ENCODE measurements around the gene CDK17. TPM values are rescaled to one million over a fixed set of nuclear protein-coding genes. Genes with fewer than 3 reads are reported as not detected.
"Not testable (repeated sequence)": the region's sequence is repeated elsewhere in the genome, so short reads cannot be mapped to it uniquely, and the experiment has no call there.

The CDK17 gene
- total RNA-seq, 4 donors from 2014 or later, result 38.7 to 93.3 (median 43.4) TPM

GRCh38 chr12:96421014-96421413 lies 20.8 kb upstream of the CDK17 start:
- Histone ChIP-seq H3K36me3 (no peaks in the 10 kb centered on the region), H3K4me1 (peaks cover 11% of the 10 kb centered on the region), H3K4me3 (peak overlapping the region; percentile 4), H3K9me3 (no peaks in the 10 kb centered on the region), H3K27me3 (no peaks in the 10 kb centered on the region), H3K27ac (no peak overlapping the region)
- DNase-seq (ENCODE audit: low spot score in 2 of 2), result no peak
- WGBS, result 76% methylated on average over 6 of the region's 6 CpGs
- TF ChIP-seq EP300 (IDR thresholded peaks at IDR 0.05) (no peak), POLR2AphosphoS5 (IDR thresholded peaks at IDR 0.05) (no peak), CTCF (IDR thresholded peaks at IDR 0.05) (no peak), POLR2A (IDR thresholded peaks at IDR 0.05) (no peak)

GRCh38 chr12:96420277-96420835 lies 20.1 kb upstream of the CDK17 start:
- no peak overlapping the region for H3K4me3 ChIP-seq
- DNase-seq (ENCODE audit: low spot score in 2 of 2), result no peak

GRCh38 chr12:96419576-96420276 lies 19.5 kb upstream of the CDK17 start:
- no peaks in the 10 kb centered on the region for H3K9me3 ChIP-seq
- H3K27me3 ChIP-seq, result no peaks in the 10 kb centered on the region
- no peaks in the 10 kb centered on the region for H3K36me3 ChIP-seq
- TF ChIP-seq POLR2AphosphoS5 (IDR thresholded peaks at IDR 0.05), result no peak
- TF ChIP-seq CTCF (IDR thresholded peaks at IDR 0.05), result no peak
- no peak for TF ChIP-seq EP300 (IDR thresholded peaks at IDR 0.05)
- no peak for TF ChIP-seq POLR2A (IDR thresholded peaks at IDR 0.05)
- DNase-seq (ENCODE audit: low spot score in 2 of 2), result no peak
- WGBS, result 87% methylated on average over 5 of the region's 5 CpGs
- no peak overlapping the region for H3K4me3 ChIP-seq
- H3K27ac ChIP-seq, result no peak overlapping the region
- H3K4me1 ChIP-seq, result peaks cover 20% of the 10 kb centered on the region

More at GRCh38 chr12:96420277-96420835, 20.1 kb upstream of the CDK17 start:
- WGBS, result 89% methylated on average over 7 of the region's 7 CpGs
- Histone ChIP-seq H3K4me1 (peaks cover 16% of the 10 kb centered on the region), H3K27me3 (no peaks in the 10 kb centered on the region), H3K9me3 (no peaks in the 10 kb centered on the region), H3K27ac (no peak overlapping the region), H3K36me3 (no peaks in the 10 kb centered on the region)
- no peak for TF ChIP-seq EP300 (IDR thresholded peaks at IDR 0.05)
- TF ChIP-seq POLR2A (IDR thresholded peaks at IDR 0.05), result no peak

GRCh38 chr12:96417688-96418087 lies 17.4 kb upstream of the CDK17 start:
- whole genome bisulfite sequencing, result 100% methylated on average over 2 of the region's 2 CpGs
- H3K36me3 ChIP-seq; H3K27ac ChIP-seq; H3K27me3 ChIP-seq; H3K4me3 ChIP-seq; DNase-seq (ENCODE audit: low spot score in 2 of 2); H3K9me3 ChIP-seq: not testable (repeated sequence)
- peaks cover 20% of the 10 kb centered on the region for H3K4me1 ChIP-seq

GRCh38 chr12:96416033-96416799 lies 16.0 kb upstream of the CDK17 start:
- 33% methylated on average over 7 of the region's 7 CpGs for WGBS
- Histone ChIP-seq H3K27ac (peak overlapping the region; percentile 60), H3K36me3 (no peaks in the 10 kb centered on the region), H3K9me3 (no peaks in the 10 kb centered on the region), H3K4me1 (peaks cover 20% of the 10 kb centered on the region), H3K27me3 (no peaks in the 10 kb centered on the region), H3K4me3 (no peak overlapping the region)
- TF ChIP-seq EP300 (IDR thresholded peaks at IDR 0.05) (no peak), POLR2A (IDR thresholded peaks at IDR 0.05) (no peak), POLR2AphosphoS5 (IDR thresholded peaks at IDR 0.05) (no peak), CTCF (IDR thresholded peaks at IDR 0.05) (no peak)
- no peak for DNase-seq (ENCODE audit: low spot score in 2 of 2)

- H3K9me3 ChIP-seq, result no peaks in the 10 kb centered on the region
- no peaks in the 10 kb centered on the region for H3K27me3 ChIP-seq
- no peak for DNase-seq (ENCODE audit: low spot score in 2 of 2)
- TF ChIP-seq EP300 (IDR thresholded peaks at IDR 0.05) (no peak), CTCF (IDR thresholded peaks at IDR 0.05) (no peak), POLR2A (IDR thresholded peaks at IDR 0.05) (no peak), POLR2AphosphoS5 (IDR thresholded peaks at IDR 0.05) (no peak)
- H3K4me3 ChIP-seq, result no peak overlapping the region
- H3K36me3 ChIP-seq, result no peaks in the 10 kb centered on the region
- no peak overlapping the region for H3K27ac ChIP-seq
- H3K4me1 ChIP-seq, result peaks cover 20% of the 10 kb centered on the region
- 64% methylated on average over 1 of the region's 1 CpG for WGBS
Observed at GRCh38 chr12:96414637-96415036, 14.4 kb upstream of the CDK17 start.
